Mesendoderm (in vitro differentiated cells): Measurements from ENCODE around the gene UPB1.
A peak's percentile ranks its signal among the peaks of the same experiment; 100 is the strongest.

Experiments used
- DNase-seq: peaks from one replicate; pipeline ENCODE4 v3.0.0; 2013
- H2AK5ac ChIP-seq: 2 replicates; pipeline ENCODE4 v1.6.1; 2013; ENCODE audit warnings: low read length, inconsistent platforms
- H2BK120ac ChIP-seq: 2 replicates; pipeline ENCODE4 v1.6.1; 2013; ENCODE audit warnings: low read depth, mild to moderate bottlenecking, low read length, moderate library complexity, mixed read lengths
- H2BK15ac ChIP-seq: replicated peaks from 2 replicates; pipeline ENCODE4 v1.6.1; 2013; ENCODE audit warnings: low read depth, mild to moderate bottlenecking, moderate library complexity
- H2BK5ac ChIP-seq: 2 replicates; pipeline ENCODE4 v1.6.1; 2013; ENCODE audit warnings: low read length, inconsistent platforms
- H3K18ac ChIP-seq: 2 replicates; pipeline ENCODE4 v1.6.1; 2013; ENCODE audit warnings: mild to moderate bottlenecking, low read length, mixed read lengths
- H3K23ac ChIP-seq: one replicate; pipeline ENCODE4 v1.6.1; 2013; ENCODE audit warnings: low read length
- H3K27ac ChIP-seq: 2 replicates; pipeline ENCODE4 v1.5.1; 2013; ENCODE audit warnings: low read depth, mild to moderate bottlenecking, inconsistent platforms, low read length, moderate library complexity
- H3K27me3 ChIP-seq: 2 replicates; pipeline ENCODE4 v1.6.1; 2013; ENCODE audit warnings: low read length, control low read depth, mild to moderate bottlenecking, inconsistent platforms; ENCODE audit not compliant: insufficient read depth, poor library complexity
- H3K36me3 ChIP-seq: 2 replicates; pipeline ENCODE4 v1.6.1; 2013; ENCODE audit warnings: low read length, inconsistent platforms; ENCODE audit not compliant: control insufficient read depth, insufficient read depth
- H3K4ac ChIP-seq: one replicate; pipeline ENCODE4 v1.6.1; 2013; ENCODE audit warnings: low read depth, mild to moderate bottlenecking, low read length, moderate library complexity
- H3K4me1 ChIP-seq: 2 replicates; pipeline ENCODE4 v1.6.1; 2013; ENCODE audit warnings: low read depth, low read length, inconsistent platforms; ENCODE audit not compliant: control insufficient read depth
- H3K4me2 ChIP-seq: 2 replicates; pipeline ENCODE4 v1.6.1; 2013; ENCODE audit warnings: low read length
- H3K4me3 ChIP-seq: 2 replicates; pipeline ENCODE4 v1.5.1; 2013; ENCODE audit warnings: mild to moderate bottlenecking, low read length
- H3K56ac ChIP-seq: one replicate; pipeline ENCODE4 v1.6.1; 2013; ENCODE audit warnings: low read length
- H3K79me1 ChIP-seq: 2 replicates; pipeline ENCODE4 v1.6.1; 2013; ENCODE audit warnings: low read length, inconsistent platforms
- H3K79me2 ChIP-seq: 2 replicates; pipeline ENCODE4 v1.6.1; 2013; ENCODE audit warnings: mild to moderate bottlenecking, low read length; ENCODE audit not compliant: control insufficient read depth, insufficient read depth
- H3K9ac ChIP-seq: 2 replicates; pipeline ENCODE4 v1.6.1; 2013; ENCODE audit warnings: low read length, inconsistent platforms
- H4K5ac ChIP-seq: one replicate; pipeline ENCODE4 v1.6.1; 2013; ENCODE audit warnings: low read length
- H4K8ac ChIP-seq: one replicate; pipeline ENCODE4 v1.6.1; 2013; ENCODE audit warnings: low read depth, mild to moderate bottlenecking, control low read depth, low read length, moderate library complexity
- WGBS: extraction: QIAGEN DNeasy Blood & Tissue Kit; methylation state at CpG from one replicate; pipeline ENCODE4 v1.1.7; 2013; ENCODE audit warnings: low lambda C conversion rate, missing lambda C conversion rate; ENCODE audit not compliant: insufficient coverage; ENCODE audit errors: extremely low coverage; 5-methylcytosine and 5-hydroxymethylcytosine counted together

The UPB1 gene

GRCh38 chr22:24517446-24517845 lies 22.3 kb downstream of the UPB1 start:
- no peak overlapping the region for H4K8ac ChIP-seq
- no CpG with 5 or more reads among the region's 2 CpGs for WGBS

GRCh38 chr22:24518228-24518627 lies 23.1 kb downstream of the UPB1 start:
- H3K4ac ChIP-seq, result no peak overlapping the region
- no peaks in the 10 kb centered on the region for H3K79me1 ChIP-seq
- no peak for DNase-seq
- no peak overlapping the region for H4K5ac ChIP-seq
- no peak overlapping the region for H4K8ac ChIP-seq
- no peak overlapping the region for H2BK5ac ChIP-seq
- no peak overlapping the region for H3K23ac ChIP-seq
- H3K27me3 ChIP-seq, result no peaks in the 10 kb centered on the region
- no peaks in the 10 kb centered on the region for H3K79me2 ChIP-seq
- no CpG with 5 or more reads among the region's 3 CpGs for WGBS
- peaks cover 2% of the 10 kb centered on the region for H3K4me1 ChIP-seq
- H2AK5ac ChIP-seq, result no peak overlapping the region
- H3K18ac ChIP-seq, result no peak overlapping the region
- no peak overlapping the region for H3K56ac ChIP-seq
- no peak overlapping the region for H3K4me3 ChIP-seq
- H2BK15ac ChIP-seq, result no peak overlapping the region
- no peak overlapping the region for H3K4me2 ChIP-seq
- H3K9ac ChIP-seq, result no peak overlapping the region
- no peak overlapping the region for H2BK120ac ChIP-seq
- no peaks in the 10 kb centered on the region for H3K36me3 ChIP-seq
- no peak overlapping the region for H3K27ac ChIP-seq

More at GRCh38 chr22:24517446-24517845, 22.3 kb downstream of the UPB1 start:
- no peaks in the 10 kb centered on the region for H3K27me3 ChIP-seq
- H2BK120ac ChIP-seq, result no peak overlapping the region
- no peak overlapping the region for H2BK5ac ChIP-seq
- no peak overlapping the region for H3K4ac ChIP-seq
- no peak overlapping the region for H4K5ac ChIP-seq
- no peak for DNase-seq
- H3K27ac ChIP-seq, result no peak overlapping the region
- no peaks in the 10 kb centered on the region for H3K79me1 ChIP-seq
- H3K79me2 ChIP-seq, result no peaks in the 10 kb centered on the region
- H3K23ac ChIP-seq, result no peak overlapping the region
- H3K4me3 ChIP-seq, result no peak overlapping the region
- H3K9ac ChIP-seq, result no peak overlapping the region
- no peaks in the 10 kb centered on the region for H3K36me3 ChIP-seq
- H3K4me1 ChIP-seq, result peaks cover 2% of the 10 kb centered on the region
- H3K56ac ChIP-seq, result no peak overlapping the region
- no peak overlapping the region for H3K18ac ChIP-seq
- H2AK5ac ChIP-seq, result no peak overlapping the region
- H3K4me2 ChIP-seq, result no peak overlapping the region
- no peak overlapping the region for H2BK15ac ChIP-seq

GRCh38 chr22:24518771-24519485 lies 23.8 kb downstream of the UPB1 start:
- H3K36me3 ChIP-seq, result no peaks in the 10 kb centered on the region
- no peak overlapping the region for H4K5ac ChIP-seq
- no CpG with 5 or more reads among the region's 9 CpGs for WGBS

DNA sequence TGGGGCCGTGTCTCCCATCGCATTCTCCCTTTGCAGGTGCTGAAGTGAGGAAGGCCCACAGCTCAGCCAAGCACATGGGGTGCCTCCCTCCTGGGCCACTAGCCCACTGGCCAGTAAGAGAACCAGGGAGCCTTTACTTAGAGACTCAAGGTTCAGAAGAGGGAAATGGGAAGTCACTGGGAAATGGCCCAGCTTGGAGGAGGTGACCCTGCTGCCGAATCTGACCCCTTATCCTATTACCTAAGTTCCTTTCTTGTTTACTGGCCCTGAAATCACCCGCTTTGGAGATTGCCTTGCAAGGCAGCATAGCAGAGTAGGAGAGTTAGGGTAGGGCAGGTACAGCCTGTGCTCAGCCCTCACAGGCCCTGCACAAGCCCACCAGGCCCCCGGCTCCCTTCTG lies 24.4 kb downstream of the UPB1 start:
- Histone ChIP-seq H2BK15ac (no peak overlapping the region), H3K79me2 (no peaks in the 10 kb centered on the region), H3K18ac (no peak overlapping the region), H3K36me3 (no peaks in the 10 kb centered on the region), H3K27ac (no peak overlapping the region), H4K8ac (no peak overlapping the region), H3K4ac (no peak overlapping the region), H3K79me1 (no peaks in the 10 kb centered on the region), H3K27me3 (no peaks in the 10 kb centered on the region), H2AK5ac (no peak overlapping the region), H2BK120ac (no peak overlapping the region), H3K4me2 (no peak overlapping the region), H4K5ac (no peak overlapping the region), H3K4me3 (no peak overlapping the region), H3K4me1 (peaks cover 2% of the 10 kb centered on the region), H3K9ac (no peak overlapping the region), H3K23ac (no peak overlapping the region), H3K56ac (no peak overlapping the region), H2BK5ac (no peak overlapping the region)
- WGBS, result no CpG with 5 or more reads among the region's 5 CpGs
- no peak for DNase-seq

More at GRCh38 chr22:24518771-24519485, 23.8 kb downstream of the UPB1 start:
- H2BK120ac ChIP-seq, result no peak overlapping the region
- no peaks in the 10 kb centered on the region for H3K79me1 ChIP-seq
- H3K4ac ChIP-seq, result no peak overlapping the region
- H3K23ac ChIP-seq, result no peak overlapping the region
- no peak overlapping the region for H3K56ac ChIP-seq
- no peak for DNase-seq
- H3K79me2 ChIP-seq, result no peaks in the 10 kb centered on the region
- H3K18ac ChIP-seq, result no peak overlapping the region
- no peak overlapping the region for H2BK15ac ChIP-seq
- H3K27ac ChIP-seq, result no peak overlapping the region
- no peak overlapping the region for H4K8ac ChIP-seq
- no peak overlapping the region for H3K4me2 ChIP-seq
- H3K9ac ChIP-seq, result no peak overlapping the region
- no peak overlapping the region for H2BK5ac ChIP-seq
- no peak overlapping the region for H2AK5ac ChIP-seq
- H3K4me3 ChIP-seq, result no peak overlapping the region
- H3K27me3 ChIP-seq, result no peaks in the 10 kb centered on the region
- H3K4me1 ChIP-seq, result peaks cover 2% of the 10 kb centered on the region

DNA sequence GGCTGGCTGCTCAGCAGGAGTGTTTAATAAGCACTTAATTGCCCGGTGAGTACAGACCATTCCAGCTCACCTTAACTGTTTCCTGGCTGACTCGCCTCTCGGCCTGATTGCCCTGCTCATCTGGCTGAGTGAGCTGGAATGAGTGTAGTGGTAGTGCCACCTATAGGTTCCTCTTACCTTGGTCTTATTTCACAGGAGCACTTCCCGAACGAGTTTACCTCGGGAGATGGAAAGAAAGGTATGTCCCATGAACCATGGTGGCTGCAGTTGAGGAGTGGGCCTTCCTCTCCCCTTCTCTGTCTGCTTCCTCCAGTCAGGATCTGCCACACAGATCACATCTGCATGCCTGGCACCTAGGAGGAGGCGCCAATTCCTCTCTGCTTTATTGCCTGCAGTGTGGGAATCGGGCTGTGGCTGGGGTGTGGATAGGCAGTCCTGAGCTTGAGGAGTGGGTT lies 26.7 kb downstream of the UPB1 start:
- Histone ChIP-seq H3K56ac (peak overlapping the region; percentile 87), H3K9ac (peak overlapping the region; percentile 53), H3K27me3 (no peaks in the 10 kb centered on the region), H2AK5ac (no peak overlapping the region), H3K4me1 (peaks cover 2% of the 10 kb centered on the region), H3K27ac (no peak overlapping the region), H3K23ac (no peak overlapping the region), H3K18ac (no peak overlapping the region), H3K4me2 (no peak overlapping the region), H2BK5ac (no peak overlapping the region), H4K8ac (no peak overlapping the region), H3K79me2 (no peaks in the 10 kb centered on the region), H3K79me1 (no peaks in the 10 kb centered on the region), H2BK15ac (no peak overlapping the region), H3K4me3 (no peak overlapping the region), H2BK120ac (no peak overlapping the region), H3K36me3 (no peaks in the 10 kb centered on the region), H3K4ac (no peak overlapping the region), H4K5ac (no peak overlapping the region)
- peak; percentile 95 for DNase-seq
- no CpG with 5 or more reads among the region's 8 CpGs for WGBS

DNA sequence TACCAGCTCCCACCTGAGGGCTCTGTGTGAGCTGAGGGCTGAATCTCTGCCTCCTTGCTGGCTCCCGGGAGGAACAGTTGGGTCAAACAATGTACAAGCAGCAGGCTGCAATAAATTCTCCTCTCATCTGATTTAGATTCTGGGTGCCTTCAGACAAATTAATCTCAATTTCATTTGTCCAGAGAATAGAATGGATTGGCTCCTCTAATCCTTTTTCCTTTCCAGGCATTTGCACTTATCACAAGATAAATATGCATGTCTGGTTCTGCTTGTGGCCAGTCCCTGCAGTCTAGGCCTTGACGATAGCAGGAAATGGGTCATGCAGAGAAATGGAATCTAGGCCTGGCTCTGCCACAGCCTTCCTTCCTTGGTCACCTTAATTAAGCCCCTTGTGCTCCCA lies 28.7 kb downstream of the UPB1 start:
- H3K9ac ChIP-seq, result no peak overlapping the region
- H3K56ac ChIP-seq, result no peak overlapping the region
- H3K27me3 ChIP-seq, result no peaks in the 10 kb centered on the region
- no peaks in the 10 kb centered on the region for H3K36me3 ChIP-seq
- no peak overlapping the region for H2AK5ac ChIP-seq
- no peak overlapping the region for H4K5ac ChIP-seq
- no peak overlapping the region for H3K27ac ChIP-seq
- no peak overlapping the region for H2BK5ac ChIP-seq
- H3K18ac ChIP-seq, result no peak overlapping the region
- H2BK120ac ChIP-seq, result no peak overlapping the region
- peaks cover 2% of the 10 kb centered on the region for H3K4me1 ChIP-seq
- no peak overlapping the region for H3K23ac ChIP-seq
- DNase-seq, result peak; percentile 28
- no peaks in the 10 kb centered on the region for H3K79me2 ChIP-seq
- H3K79me1 ChIP-seq, result no peaks in the 10 kb centered on the region
- no peak overlapping the region for H3K4ac ChIP-seq
- no peak overlapping the region for H3K4me3 ChIP-seq
- WGBS, result no CpG with 5 or more reads among the region's 2 CpGs
- H2BK15ac ChIP-seq, result no peak overlapping the region
- no peak overlapping the region for H4K8ac ChIP-seq
- no peak overlapping the region for H3K4me2 ChIP-seq
